OCI-LY3 (cell line): ENCODE measurements around the gene ANKRD17.

Source experiments
- H2AFZ ChIP-seq: fragments of 200-600, 300-600 bp; shearing (Covaris generic); 2 replicates; pipeline ENCODE4 v1.6.0; 2014; ENCODE audit warnings: antibody characterized with exemption, low read depth, low read length
- H3K27ac ChIP-seq: fragments of 200-600, 300-600 bp; sonication (generic); 2 replicates; pipeline ENCODE4 v1.5.1; 2014; ENCODE audit warnings: mild to moderate bottlenecking, low read length, moderate library complexity, mixed read lengths
- H3K27me3 ChIP-seq: fragments of 200-600, 300-600 bp; sonication (generic); 2 replicates; pipeline ENCODE4 v1.6.1; 2014; ENCODE audit warnings: low read depth, low read length, mixed read lengths
- H3K36me3 ChIP-seq: fragments of 200-600, 300-600 bp; sonication (generic); replicated peaks from 2 replicates; pipeline ENCODE3; 2014; ENCODE audit warnings: low read depth, low read length, mixed read lengths
- H3K4me1 ChIP-seq: fragments of 300-600, 200-600 bp; sonication (generic); 2 replicates; pipeline ENCODE4 v1.6.1; 2014; ENCODE audit warnings: low read length, mixed read lengths
- H3K4me2 ChIP-seq: fragments of 200-600, 300-600 bp; sonication (generic); 2 replicates; pipeline ENCODE4 v1.6.1; 2014; ENCODE audit warnings: low read length, mixed read lengths
- H3K4me3 ChIP-seq: fragments of 300-600, 200-600 bp; sonication (generic); 2 replicates; pipeline ENCODE4 v1.5.1; 2014; ENCODE audit warnings: antibody characterized with exemption, mild to moderate bottlenecking, low read length, moderate library complexity
- H3K79me2 ChIP-seq: fragments of 300-600, 200-600 bp; shearing (Covaris generic); 2 replicates; pipeline ENCODE4 v1.6.1; 2014; ENCODE audit warnings: mild to moderate bottlenecking, low read length, mixed read lengths
- H3K9ac ChIP-seq: fragments of 300-600, 200-600 bp; shearing (Covaris generic); 2 replicates; pipeline ENCODE4 v1.6.0; 2014; ENCODE audit warnings: mild to moderate bottlenecking, low read length, moderate library complexity
- H3K9me3 ChIP-seq: fragments of 200-600, 300-600 bp; shearing (Covaris generic); 2 replicates; pipeline ENCODE4 v1.6.1; 2014; ENCODE audit warnings: low read length, mixed read lengths; ENCODE audit not compliant: insufficient read depth
- H4K20me1 ChIP-seq: fragments of 200-600, 300-600 bp; sonication (generic); 2 replicates; pipeline ENCODE4 v1.6.1; 2016; ENCODE audit warnings: low read length, mixed read lengths; ENCODE audit not compliant: insufficient read depth
- EZH2phosphoT487 ChIP-seq: fragments of 200-600 bp; shearing (Covaris generic); IDR thresholded peaks from 2 replicates; pipeline ENCODE4 v1.6.1; 2018; ENCODE audit warnings: antibody characterized with exemption, mixed run types, low read depth
- TF ChIP-seq, protein P1 (sequence below): fragments of 200-600, 300-600 bp; sonication (generic); IDR thresholded peaks from 2 replicates; pipeline ENCODE4 v1.5.1; 2014; ENCODE audit warnings: antibody characterized with exemption, low read length, low read depth

The ANKRD17 gene

DNA sequence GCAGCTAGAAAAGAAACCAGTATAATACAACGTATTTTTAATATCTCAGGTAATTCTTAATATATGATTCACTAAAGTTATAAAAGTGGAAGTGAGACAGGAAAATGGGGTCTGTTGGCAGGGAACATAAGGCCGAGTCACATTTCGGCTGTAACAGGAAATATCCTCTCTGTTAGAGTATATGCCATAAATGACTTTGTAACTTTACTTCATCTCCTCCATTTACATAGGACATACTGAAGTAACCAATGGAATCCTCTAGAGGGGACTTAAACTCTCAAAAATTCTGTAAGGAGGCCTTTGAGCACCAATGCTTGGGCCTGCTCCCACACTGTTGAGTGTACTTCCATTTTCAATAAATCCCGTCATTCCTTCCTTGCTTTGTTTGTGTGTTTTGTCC lies 71.3 kb downstream of the ANKRD17 start:
- H3K9ac ChIP-seq: no peak overlapping the region
- peaks cover 27% of the 10 kb centered on the region for H4K20me1 ChIP-seq
- peak overlapping the region; percentile 36 for H3K4me2 ChIP-seq
- H3K27ac ChIP-seq: 0 out of 2 replicates have a peak overlapping the region, but pooled peaks have one; percentile 0
- peaks cover 95% of the 10 kb centered on the region for H3K79me2 ChIP-seq
- H2AFZ ChIP-seq: no peak overlapping the region
- H3K4me1 ChIP-seq: peaks cover 9% of the 10 kb centered on the region
- H3K4me3 ChIP-seq: peak overlapping the region; percentile 15; the same call in 1 of the 2 replicates
- no peaks in the 10 kb centered on the region for H3K27me3 ChIP-seq
- TF ChIP-seq EZH2phosphoT487: no peak
- TF ChIP-seq, protein P1, sequence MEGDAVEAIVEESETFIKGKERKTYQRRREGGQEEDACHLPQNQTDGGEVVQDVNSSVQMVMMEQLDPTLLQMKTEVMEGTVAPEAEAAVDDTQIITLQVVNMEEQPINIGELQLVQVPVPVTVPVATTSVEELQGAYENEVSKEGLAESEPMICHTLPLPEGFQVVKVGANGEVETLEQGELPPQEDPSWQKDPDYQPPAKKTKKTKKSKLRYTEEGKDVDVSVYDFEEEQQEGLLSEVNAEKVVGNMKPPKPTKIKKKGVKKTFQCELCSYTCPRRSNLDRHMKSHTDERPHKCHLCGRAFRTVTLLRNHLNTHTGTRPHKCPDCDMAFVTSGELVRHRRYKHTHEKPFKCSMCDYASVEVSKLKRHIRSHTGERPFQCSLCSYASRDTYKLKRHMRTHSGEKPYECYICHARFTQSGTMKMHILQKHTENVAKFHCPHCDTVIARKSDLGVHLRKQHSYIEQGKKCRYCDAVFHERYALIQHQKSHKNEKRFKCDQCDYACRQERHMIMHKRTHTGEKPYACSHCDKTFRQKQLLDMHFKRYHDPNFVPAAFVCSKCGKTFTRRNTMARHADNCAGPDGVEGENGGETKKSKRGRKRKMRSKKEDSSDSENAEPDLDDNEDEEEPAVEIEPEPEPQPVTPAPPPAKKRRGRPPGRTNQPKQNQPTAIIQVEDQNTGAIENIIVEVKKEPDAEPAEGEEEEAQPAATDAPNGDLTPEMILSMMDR: no peak
- peaks cover 6% of the 10 kb centered on the region for H3K36me3 ChIP-seq
- H3K9me3 ChIP-seq: no peaks in the 10 kb centered on the region

DNA sequence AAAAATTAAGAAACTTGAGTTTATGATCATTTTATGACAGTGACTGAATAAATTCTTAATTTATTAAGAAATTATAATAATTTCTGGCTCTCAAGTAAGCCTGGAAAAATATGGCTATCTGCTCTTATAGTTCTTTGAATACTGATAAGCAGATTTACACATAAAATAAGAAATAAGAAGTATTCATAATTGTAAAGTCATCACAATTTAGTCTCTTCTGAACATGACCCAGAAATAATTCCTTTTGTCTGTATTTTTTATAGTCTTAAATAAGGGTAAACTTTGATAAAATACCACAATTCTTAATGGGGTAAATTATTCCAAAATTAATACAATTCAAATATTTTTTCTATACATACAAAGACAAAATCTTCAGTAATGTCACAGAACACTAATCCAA lies 72.7 kb downstream of the ANKRD17 start:
- peaks cover 5% of the 10 kb centered on the region for H3K36me3 ChIP-seq
- no peak for TF ChIP-seq EZH2phosphoT487
- TF ChIP-seq, protein P1: no peak
- no peak overlapping the region for H3K4me2 ChIP-seq
- no peak overlapping the region for H3K9ac ChIP-seq
- H3K4me1 ChIP-seq: peaks cover 17% of the 10 kb centered on the region
- H3K4me3 ChIP-seq: no peak overlapping the region
- H2AFZ ChIP-seq: no peak overlapping the region
- no peaks in the 10 kb centered on the region for H3K27me3 ChIP-seq
- peaks cover 92% of the 10 kb centered on the region for H3K79me2 ChIP-seq
- H3K27ac ChIP-seq: no peak overlapping the region
- peaks cover 36% of the 10 kb centered on the region for H4K20me1 ChIP-seq
- no peaks in the 10 kb centered on the region for H3K9me3 ChIP-seq

DNA sequence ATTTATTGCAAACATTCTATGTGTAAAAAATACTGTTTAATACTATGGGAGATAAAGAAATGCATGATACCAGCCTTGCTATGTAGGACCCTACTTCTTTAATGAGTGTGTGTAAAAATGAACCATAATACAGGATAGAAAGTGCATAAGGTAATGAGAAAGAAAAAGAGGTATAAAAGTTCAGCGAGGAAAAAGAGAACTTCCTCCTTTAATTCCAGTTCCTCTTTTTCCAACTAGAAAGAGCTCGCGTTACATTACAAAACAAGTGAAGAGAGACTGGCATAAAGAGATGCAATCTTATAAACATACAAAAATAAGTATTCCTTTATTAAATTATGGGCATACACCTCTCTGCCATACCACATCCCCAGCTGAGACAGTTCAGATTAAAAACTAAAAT lies 77.4 kb downstream of the ANKRD17 start:
- Histone ChIP-seq H2AFZ (no peak overlapping the region), H3K27ac (peak overlapping the region; percentile 26), H3K4me1 (peaks cover 32% of the 10 kb centered on the region), H4K20me1 (peaks cover 43% of the 10 kb centered on the region), H3K79me2 (peaks cover 89% of the 10 kb centered on the region), H3K4me2 (peak overlapping the region; percentile 40), H3K9ac (no peak overlapping the region), H3K4me3 (peak overlapping the region; percentile 18; the same call in 1 of the 2 replicates), H3K27me3 (no peaks in the 10 kb centered on the region), H3K9me3 (no peaks in the 10 kb centered on the region), H3K36me3 (peaks cover 10% of the 10 kb centered on the region)
- TF ChIP-seq, protein P1: no peak

DNA sequence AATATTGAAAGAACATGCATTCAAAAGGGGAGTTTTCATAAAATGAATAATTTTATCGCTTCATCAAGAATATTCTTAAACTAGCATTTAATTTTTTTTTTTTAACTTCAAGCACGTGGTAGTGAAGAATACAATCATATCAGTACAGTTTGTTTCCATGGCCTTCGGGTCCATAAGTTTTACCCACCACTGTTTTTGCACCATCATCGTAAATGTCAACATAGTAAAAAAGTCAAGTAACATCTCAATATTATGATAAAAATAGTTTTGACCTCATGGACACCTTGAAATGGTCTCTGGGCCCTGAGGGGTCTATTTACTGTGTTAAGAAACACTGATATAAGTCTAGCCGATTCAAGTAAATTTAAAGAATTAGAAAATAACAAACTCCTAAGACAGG lies 80.2 kb downstream of the ANKRD17 start:
- H3K4me2 ChIP-seq: peak overlapping the region; percentile 75
- H3K4me3 ChIP-seq: peak overlapping the region; percentile 55
- peaks cover 36% of the 10 kb centered on the region for H4K20me1 ChIP-seq
- peaks cover 32% of the 10 kb centered on the region for H3K4me1 ChIP-seq
- peak overlapping the region; percentile 35 for H3K27ac ChIP-seq
- no peaks in the 10 kb centered on the region for H3K27me3 ChIP-seq
- no peaks in the 10 kb centered on the region for H3K9me3 ChIP-seq
- H2AFZ ChIP-seq: no peak overlapping the region
- peaks cover 94% of the 10 kb centered on the region for H3K79me2 ChIP-seq
- H3K9ac ChIP-seq: peak overlapping the region; percentile 31
- TF ChIP-seq EZH2phosphoT487: no peak
- TF ChIP-seq, protein P1: no peak
- H3K36me3 ChIP-seq: peaks cover 21% of the 10 kb centered on the region
